H9 (cell line): ENCODE measurements around the gene KCNJ10. TPM values are rescaled to one million over a fixed set of nuclear protein-coding genes. Genes with fewer than 3 reads are reported as not detected.

Experiments used
- DNase-seq: peaks from one replicate; pipeline ENCODE4 v3.0.0-alpha.2; 2017
- H2AFZ ChIP-seq: one replicate; pipeline ENCODE4 v1.6.1; 2013; ENCODE audit warnings: mild to moderate bottlenecking, low read length, control low read depth, moderate library complexity
- H2AK5ac ChIP-seq: 2 replicates; pipeline ENCODE4 v1.6.1; 2013; ENCODE audit warnings: low read length, control low read depth, mixed read lengths; ENCODE audit not compliant: insufficient read length
- H2BK120ac ChIP-seq: one replicate; pipeline ENCODE4 v1.6.1; 2013; ENCODE audit warnings: low read depth, mild to moderate bottlenecking, low read length, control low read depth, inconsistent platforms; ENCODE audit not compliant: poor library complexity, severe bottlenecking
- H2BK12ac ChIP-seq: 2 replicates; pipeline ENCODE4 v1.6.1; 2013; ENCODE audit warnings: low read length, control low read depth, mixed read lengths, low read depth; ENCODE audit not compliant: insufficient read length
- H2BK15ac ChIP-seq: 2 replicates; pipeline ENCODE4 v1.6.1; 2013; ENCODE audit warnings: low read depth, low read length, control low read depth
- H2BK20ac ChIP-seq: one replicate; pipeline ENCODE4 v1.6.1; 2013; ENCODE audit warnings: low read depth, mild to moderate bottlenecking, low read length, control low read depth, inconsistent platforms; ENCODE audit not compliant: poor library complexity, severe bottlenecking
- H2BK5ac ChIP-seq: 2 replicates; pipeline ENCODE4 v1.6.1; 2013; ENCODE audit warnings: low read length, control low read depth, mixed read lengths; ENCODE audit not compliant: insufficient read length
- H3K14ac ChIP-seq: 2 replicates; pipeline ENCODE4 v1.6.1; 2013; ENCODE audit warnings: low read length, control low read depth; ENCODE audit not compliant: insufficient read depth
- H3K18ac ChIP-seq: 2 replicates; pipeline ENCODE4 v1.6.1; 2013; ENCODE audit warnings: low read depth, mild to moderate bottlenecking, mixed read lengths, low read length, control low read depth; ENCODE audit not compliant: insufficient read length
- H3K23ac ChIP-seq: 2 replicates; pipeline ENCODE4 v1.6.1; 2013; ENCODE audit warnings: low read length, control low read depth, mixed read lengths, low read depth; ENCODE audit not compliant: insufficient read length
- H3K23me2 ChIP-seq: 2 replicates; pipeline ENCODE4 v1.6.1; 2013; ENCODE audit warnings: low read depth, mild to moderate bottlenecking, mixed read lengths, low read length, control low read depth; ENCODE audit not compliant: insufficient read length, poor library complexity, severe bottlenecking
- H3K27ac ChIP-seq: 2 replicates; pipeline ENCODE4 v1.5.1; 2013; ENCODE audit warnings: low read length, control low read depth, mixed read lengths, low read depth; ENCODE audit not compliant: insufficient read length
- H3K27me3 ChIP-seq: 2 replicates; pipeline ENCODE4 v1.6.1; 2013; ENCODE audit warnings: low read length, control low read depth, inconsistent platforms; ENCODE audit not compliant: insufficient read depth
- H3K4ac ChIP-seq: 2 replicates; pipeline ENCODE4 v1.6.1; 2013; ENCODE audit warnings: low read depth, mild to moderate bottlenecking, control low read depth, inconsistent platforms, low read length, moderate library complexity
- H3K4me1 ChIP-seq: 2 replicates; pipeline ENCODE4 v1.6.1; 2013; ENCODE audit warnings: low read length, control low read depth, inconsistent platforms; ENCODE audit not compliant: insufficient read depth
- H3K4me2 ChIP-seq: 2 replicates; pipeline ENCODE4 v1.6.1; 2013; ENCODE audit warnings: low read length, control low read depth, mixed read lengths; ENCODE audit not compliant: insufficient read length, insufficient read depth
- H3K56ac ChIP-seq: 2 replicates; pipeline ENCODE4 v1.6.1; 2013; ENCODE audit warnings: low read depth, mild to moderate bottlenecking, mixed read lengths, low read length, control low read depth; ENCODE audit not compliant: insufficient read length
- H3K79me1 ChIP-seq: 2 replicates; pipeline ENCODE4 v1.6.1; 2013; ENCODE audit warnings: low read depth, mild to moderate bottlenecking, moderate library complexity, low read length, control low read depth, inconsistent platforms; ENCODE audit not compliant: insufficient read depth, poor library complexity, severe bottlenecking
- H3K79me2 ChIP-seq: 2 replicates; pipeline ENCODE4 v1.6.1; 2013; ENCODE audit warnings: low read length, control low read depth, inconsistent platforms; ENCODE audit not compliant: insufficient read depth
- H3K9ac ChIP-seq: 2 replicates; pipeline ENCODE4 v1.6.1; 2013; ENCODE audit warnings: low read length, control low read depth, mixed read lengths; ENCODE audit not compliant: insufficient read length; ENCODE audit errors: extremely low read depth
- H3K9me3 ChIP-seq: one replicate; pipeline ENCODE4 v1.6.1; 2013; ENCODE audit warnings: low read depth, low read length, inconsistent platforms; ENCODE audit not compliant: control insufficient read depth
- H3T11ph ChIP-seq: one replicate; pipeline ENCODE4 v1.6.1; 2013; ENCODE audit warnings: mild to moderate bottlenecking, low read length, control low read depth, inconsistent platforms
- H4K20me1 ChIP-seq: one replicate; pipeline ENCODE4 v1.6.1; 2013; ENCODE audit not compliant: control insufficient read depth, insufficient read length, insufficient read depth
- H4K5ac ChIP-seq: 2 replicates; pipeline ENCODE4 v1.6.1; 2013; ENCODE audit warnings: low read depth, mild to moderate bottlenecking, mixed read lengths, low read length, control low read depth; ENCODE audit not compliant: insufficient read length
- H4K8ac ChIP-seq: replicated peaks from 2 replicates; pipeline ENCODE4 v1.6.1; 2013; ENCODE audit warnings: low read length, control low read depth, mixed read lengths, low read depth; ENCODE audit not compliant: insufficient read length
- H4K91ac ChIP-seq: 2 replicates; pipeline ENCODE4 v1.6.1; 2013; ENCODE audit warnings: low read depth, mild to moderate bottlenecking, moderate library complexity, mixed read lengths, low read length, control low read depth; ENCODE audit not compliant: insufficient read length
- H3K27ac Mint-ChIP-seq, 3 experiments: 2 replicates in 2 of 3; 3 replicates in 1 of 3; pipeline ENCODE4 v1.8.0; 2020 to 2021; ENCODE audit warnings: mixed read lengths in 3 of 3, mild to moderate bottlenecking in 1 of 3, moderate library complexity in 1 of 3
- H3K27me3 Mint-ChIP-seq: 2 replicates; pipeline ENCODE4 v1.8.0; 2021; ENCODE audit warnings: low read depth, mild to moderate bottlenecking, moderate library complexity, mixed read lengths
- H3K36me3 Mint-ChIP-seq, 3 experiments: 2 replicates in 2 of 3; 3 replicates in 1 of 3; pipeline ENCODE4 v1.8.0; 2020 to 2021; ENCODE audit warnings: low read depth in 3 of 3, mixed read lengths in 3 of 3; ENCODE audit not compliant: insufficient read depth in 1 of 3
- H3K4me1 Mint-ChIP-seq, 2 experiments: 2 replicates each; pipeline ENCODE4 v1.8.0; 2020; ENCODE audit warnings: mixed read lengths in 2 of 2
- H3K4me3 Mint-ChIP-seq, 2 experiments: 2 replicates in 1 of 2; 3 replicates in 1 of 2; pipeline ENCODE4 v1.8.0; 2020 to 2021; ENCODE audit warnings: mild to moderate bottlenecking in 2 of 2, mixed read lengths in 2 of 2, moderate library complexity in 1 of 2
- H3K9me3 Mint-ChIP-seq, 2 experiments: 2 replicates in 1 of 2; 3 replicates in 1 of 2; pipeline ENCODE4 v1.8.0; 2020; ENCODE audit warnings: mild to moderate bottlenecking in 2 of 2, mixed read lengths in 2 of 2, moderate library complexity in 1 of 2
- CTCF ChIP-seq: fragments of 200-600 bp; sonication (generic); conservative IDR thresholded peaks from 3 replicates; pipeline ENCODE4 v1.8.0; 2021; ENCODE audit warnings: antibody characterized with exemption, mild to moderate bottlenecking
- WGBS: extraction: QIAGEN DNeasy Blood & Tissue Kit; methylation state at CpG from one replicate; pipeline ENCODE4 v1.1.7; 2013; ENCODE audit warnings: missing lambda C conversion rate, low lambda C conversion rate, mixed read lengths; ENCODE audit not compliant: insufficient read length; ENCODE audit errors: extremely low coverage; 5-methylcytosine and 5-hydroxymethylcytosine counted together
- total RNA-seq: library from RNA; stranded (reverse); gene quantifications from 2 replicates; pipeline ENCODE4 v1.2.1, GENCODE V29; 2021

Gene KCNJ10
- total RNA-seq, 1 experiment from 2014 or later: 0.44 TPM

- no peak overlapping the region for H3K56ac ChIP-seq
- no peak overlapping the region for H3K4ac ChIP-seq
- no peak overlapping the region for H2BK15ac ChIP-seq
- H2BK5ac ChIP-seq: no peak overlapping the region
- H3K9me3 ChIP-seq: no peaks in the 10 kb centered on the region
- H3K4me2 ChIP-seq: no peak overlapping the region
- no peaks in the 10 kb centered on the region for H3K27me3 ChIP-seq
- H3K27me3 Mint-ChIP-seq: peaks cover 1% of the 10 kb centered on the region; the same call in 1 of the 2 replicates
- H4K8ac ChIP-seq: no peak overlapping the region
- peaks cover 8 to 10% of the 10 kb centered on the region in 2 experiments for H3K4me1 Mint-ChIP-seq
- no peak overlapping the region for H3K27ac Mint-ChIP-seq
- H3K23ac ChIP-seq: no peak overlapping the region
- H2BK12ac ChIP-seq: no peak overlapping the region
- H3K9me3 Mint-ChIP-seq: no peaks in the 10 kb centered on the region
- no peak overlapping the region for H4K91ac ChIP-seq
- peaks cover 2% of the 10 kb centered on the region; the same call in 1 of the 2 replicates for H3K4me1 ChIP-seq
- H3K79me1 ChIP-seq: no peaks in the 10 kb centered on the region
- H3K14ac ChIP-seq: no peak overlapping the region
- H2AFZ ChIP-seq: no peak overlapping the region
- no CpG with 5 or more reads among the region's 4 CpGs for WGBS
- H2BK20ac ChIP-seq: no peak overlapping the region
- no peaks in the 10 kb centered on the region for H4K20me1 ChIP-seq
- H2BK120ac ChIP-seq: no peak overlapping the region
- no peak overlapping the region for H2AK5ac ChIP-seq
- H4K5ac ChIP-seq: no peak overlapping the region
- no peak overlapping the region for H3K18ac ChIP-seq
- H3K9ac ChIP-seq: no peak overlapping the region
- DNase-seq: no peak
- H3K79me2 ChIP-seq: no peaks in the 10 kb centered on the region
- H3K36me3 Mint-ChIP-seq: no peaks in the 10 kb centered on the region
- no peak for TF ChIP-seq CTCF
- no peak overlapping the region for H3K27ac ChIP-seq
- H3K23me2 ChIP-seq: no peaks in the 10 kb centered on the region
- H3K4me3 Mint-ChIP-seq: no peak overlapping the region
- no peak overlapping the region for H3T11ph ChIP-seq
These were observed 82.8 kb downstream of the KCNJ10 start for GRCh38 chr1:159987186-159987585.
